T-cell (primary cell): ENCODE measurements around the gene KDM1B. TPM values are rescaled to one million over a fixed set of nuclear protein-coding genes. Genes with fewer than 3 reads are reported as not detected.

Experiments used
- ATAC-seq, 4 experiments: fragments of 200-7000 bp in 3 of 4; fragments of 150-1000 bp in 1 of 4; cut with Tn5 transposase; replicated peaks in 1 of 4; 1 replicate in 3 of 4; 2 replicates in 1 of 4; pipeline ENCODE4 v1.10.0; 2021; ENCODE audit warnings: moderate library complexity in 3 of 4, mild to moderate bottlenecking in 2 of 4, moderate number of reproducible peaks in 1 of 4
- CTCF ChIA-PET, 2 donors: fragments of 300-600 bp; sonication (Branson Sonifier 250); formaldehyde crosslinking; loops; one replicate each; lab custom pipeline; 2022; ENCODE audit warnings: antibody characterized with exemption in 2 of 2; lab: Charles Lee
- POLR2A ChIA-PET, 2 donors: fragments of 300-600 bp; sonication (Branson Sonifier 250); formaldehyde crosslinking; loops; one replicate each; lab custom pipeline; 2022; ENCODE audit warnings: antibody characterized with exemption in 2 of 2; lab: Charles Lee
- DNase-seq, 35 experiments: peaks; one replicate each; pipeline versions ENCODE4 v3.0.0 to v3.0.0-alpha.2; 2013 to 2023
- H3K27ac ChIP-seq: one replicate; pipeline ENCODE4 v1.5.1; 2013; ENCODE audit warnings: low read length
- H3K27me3 ChIP-seq, 2 experiments: replicated peaks in 1 of 2; 1 replicate in 1 of 2; 2 replicates in 1 of 2; pipeline versions ENCODE4 v1.6.1 to v1.7.0; 2013; ENCODE audit warnings: low read length in 1 of 2, mixed read lengths in 1 of 2; ENCODE audit not compliant: control insufficient read depth in 2 of 2, insufficient read depth in 2 of 2; ENCODE audit errors: extremely low read depth in 1 of 2
- H3K36me3 ChIP-seq, 2 donors: 1 replicate in 1 of 2; 2 replicates in 1 of 2; pipeline versions ENCODE4 v1.6.1 to v1.7.0; 2013; ENCODE audit warnings: low read length in 1 of 2; ENCODE audit not compliant: control insufficient read depth in 2 of 2, insufficient read depth in 1 of 2; ENCODE audit errors: extremely low read depth in 1 of 2
- H3K4me1 ChIP-seq, 2 experiments: 1 replicate in 1 of 2; 2 replicates in 1 of 2; pipeline versions ENCODE4 v1.6.1 to v1.7.0; 2013; ENCODE audit warnings: low read length in 2 of 2, mixed read lengths in 1 of 2; ENCODE audit not compliant: insufficient read depth in 2 of 2, control insufficient read depth in 1 of 2; ENCODE audit errors: extremely low read depth in 1 of 2
- H3K4me3 ChIP-seq, 2 donors: 1 replicate in 1 of 2; 2 replicates in 1 of 2; pipeline versions ENCODE4 v1.5.1 to v1.7.0; 2013; ENCODE audit warnings: mild to moderate bottlenecking in 2 of 2, low read length in 1 of 2, moderate library complexity in 1 of 2; ENCODE audit not compliant: control insufficient read depth in 1 of 2; ENCODE audit errors: extremely low read depth in 1 of 2
- H3K9me3 ChIP-seq: 2 replicates; pipeline ENCODE4 v1.7.0; 2013
- H3K27ac Mint-ChIP-seq, 2 donors: one replicate each; pipeline ENCODE4 v1.8.0; 2020 to 2021; ENCODE audit warnings: mild to moderate bottlenecking in 2 of 2, mixed read lengths in 2 of 2
- H3K27me3 Mint-ChIP-seq, 2 donors: one replicate each; pipeline ENCODE4 v1.8.0; 2021 to 2022; ENCODE audit warnings: mixed read lengths in 2 of 2
- H3K36me3 Mint-ChIP-seq: one replicate; pipeline ENCODE4 v1.8.0; 2021; ENCODE audit warnings: mixed read lengths
- H3K4me1 Mint-ChIP-seq, 3 donors: one replicate each; pipeline ENCODE4 v1.8.0; 2020 to 2022; ENCODE audit warnings: mixed read lengths in 3 of 3, mild to moderate bottlenecking in 1 of 3
- H3K4me3 Mint-ChIP-seq, 3 donors: one replicate each; pipeline ENCODE4 v1.8.0; 2020 to 2022; ENCODE audit warnings: mild to moderate bottlenecking in 3 of 3, mixed read lengths in 3 of 3, moderate library complexity in 3 of 3
- H3K9me3 Mint-ChIP-seq, 3 donors: one replicate each; pipeline ENCODE4 v1.8.0; 2020 to 2022; ENCODE audit warnings: mixed read lengths in 3 of 3
- WGBS: methylation state at CpG from one replicate; pipeline ENCODE4 v1.1.5; 2013; ENCODE audit warnings: missing lambda C conversion rate; ENCODE audit not compliant: insufficient coverage; 5-methylcytosine and 5-hydroxymethylcytosine counted together
- total RNA-seq, 35 experiments: library from RNA in 6 of 35; stranded (reverse) in 6 of 35; fragments of 120-200 nt in 1 of 35; gene quantifications; one replicate each; pipeline versions ENCODE4 v1.2.1 to v1.2.4 and lab custom pipeline; 2013 to 2026

KDM1B gene
- total RNA-seq, 5 donors from 2014 or later (not counting 1 experiment from before 2014, with no cell fraction given), result 9.0 to 10.7 (median 10.4) TPM

DNA sequence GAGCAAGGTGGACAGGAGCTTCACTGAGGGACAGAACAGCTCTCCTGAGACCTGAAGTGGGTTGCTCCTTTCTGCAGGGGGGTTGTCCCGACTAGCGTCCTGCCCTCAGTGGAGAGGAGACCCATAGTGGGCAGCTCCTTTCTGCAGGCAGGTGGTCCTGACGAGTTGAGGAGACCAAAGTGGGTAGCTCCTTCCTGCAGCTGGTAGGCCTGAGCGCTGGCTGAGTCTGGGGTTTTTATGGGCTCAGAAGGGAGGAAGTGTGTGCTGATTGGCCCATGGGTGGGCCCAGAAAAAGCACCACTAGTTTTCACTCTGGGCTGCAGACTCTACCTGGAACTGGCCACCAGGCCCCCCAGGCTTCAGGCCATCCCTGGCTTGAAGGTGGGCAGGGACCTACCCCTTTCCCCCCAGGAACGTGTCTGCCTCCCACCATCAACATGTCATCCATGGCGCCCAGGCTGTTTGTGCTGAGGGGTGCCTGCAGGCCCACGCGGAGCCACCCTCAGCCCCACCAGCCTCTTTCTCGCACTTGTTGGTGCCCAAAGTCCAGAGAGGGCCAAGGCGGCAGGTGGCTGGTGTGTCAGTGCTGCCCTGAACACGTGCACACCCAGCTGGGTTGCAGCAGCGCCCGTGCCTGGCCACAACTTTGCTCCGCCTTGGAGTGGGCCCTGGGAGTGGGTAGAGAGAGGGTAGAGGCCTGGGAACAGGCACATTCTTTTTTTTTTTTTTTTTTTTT is 110.7 kb downstream of the KDM1B start:
- Histone ChIP-seq H3K27ac (peak overlapping the region; percentile 95), H3K27me3 (no peaks in the 10 kb centered on the region), H3K4me3 (no peak overlapping the region), H3K4me1 (peaks cover 23 to 33% of the 10 kb centered on the region in 2 experiments), H3K9me3 (no peaks in the 10 kb centered on the region), H3K36me3 (peaks cover 0 to 3% of the 10 kb centered on the region in 2 donors)
- CTCF ChIA-PET, result no interaction called here
- Mint-ChIP-seq H3K27me3 (no peaks in the 10 kb centered on the region), H3K36me3 (peaks cover 3% of the 10 kb centered on the region), H3K9me3 (no peaks in the 10 kb centered on the region), H3K4me1 (peaks cover 35 to 39% (median 38%) of the 10 kb centered on the region in 3 donors), H3K27ac (peak overlapping the region; percentile 95 to 98), H3K4me3 (peak overlapping the region; percentile 91 to 98 (median 95))
- POLR2A ChIA-PET, result interaction anchor here in 1 of 2 donors (0.7 kb wide), 1 partner anchor 24 kb away, joined by 3 read pairs; no protein-coding TSS in a partner anchor
- WGBS, result 95% methylated on average over 10 of the region's 14 CpGs
- no peak for ATAC-seq
- no peak for DNase-seq

GRCh38 chr6:18266523-18266912 is 111.3 kb downstream of the KDM1B start:
- ChIA-PET CTCF (interaction anchor here in 1 of 2 donors (0.6 kb wide), 1 partner anchor 129 kb away, joined by 3 read pairs; no protein-coding TSS in a partner anchor), POLR2A (no interaction called here)
- no peak overlapping the region for H3K4me3 Mint-ChIP-seq
- H3K4me3 ChIP-seq, result no peak overlapping the region
- H3K36me3 ChIP-seq, result peaks cover 0 to 2% of the 10 kb centered on the region in 2 donors
- H3K36me3 Mint-ChIP-seq, result peaks cover 3% of the 10 kb centered on the region
- H3K27me3 ChIP-seq, result no peaks in the 10 kb centered on the region
- ATAC-seq (no peak), DNase-seq (no peak)
- H3K27me3 Mint-ChIP-seq, result no peaks in the 10 kb centered on the region
- peaks cover 23 to 27% of the 10 kb centered on the region in 2 experiments for H3K4me1 ChIP-seq
- no peak overlapping the region for H3K27ac Mint-ChIP-seq
- no peak overlapping the region for H3K27ac ChIP-seq
- H3K9me3 ChIP-seq, result no peaks in the 10 kb centered on the region
- no peaks in the 10 kb centered on the region for H3K9me3 Mint-ChIP-seq
- peaks cover 29 to 33% (median 33%) of the 10 kb centered on the region in 3 donors for H3K4me1 Mint-ChIP-seq
- WGBS, result 99% methylated on average over 9 of the region's 11 CpGs

- Histone ChIP-seq H3K36me3 (no peaks in the 10 kb centered on the region), H3K27ac (no peak overlapping the region), H3K4me3 (no peak overlapping the region), H3K4me1 (peaks cover 13 to 14% of the 10 kb centered on the region in 2 experiments), H3K27me3 (peaks cover 0 to 3% of the 10 kb centered on the region in 2 experiments), H3K9me3 (no peaks in the 10 kb centered on the region)
- ChIA-PET CTCF (no interaction called here), POLR2A (no interaction called here)
- no peak overlapping the region for H3K27ac Mint-ChIP-seq
- no peaks in the 10 kb centered on the region for H3K27me3 Mint-ChIP-seq
- no peaks in the 10 kb centered on the region for H3K9me3 Mint-ChIP-seq
- H3K4me3 Mint-ChIP-seq, result no peak overlapping the region
- 90% methylated on average over 3 of the region's 4 CpGs for WGBS
- DNase-seq (no peak), ATAC-seq (no peak)
- H3K36me3 Mint-ChIP-seq, result no peaks in the 10 kb centered on the region
- peaks cover 14 to 18% (median 17%) of the 10 kb centered on the region in 3 donors for H3K4me1 Mint-ChIP-seq
These were observed 112.8 kb downstream of the KDM1B start for GRCh38 chr6:18268066-18268465.

DNA sequence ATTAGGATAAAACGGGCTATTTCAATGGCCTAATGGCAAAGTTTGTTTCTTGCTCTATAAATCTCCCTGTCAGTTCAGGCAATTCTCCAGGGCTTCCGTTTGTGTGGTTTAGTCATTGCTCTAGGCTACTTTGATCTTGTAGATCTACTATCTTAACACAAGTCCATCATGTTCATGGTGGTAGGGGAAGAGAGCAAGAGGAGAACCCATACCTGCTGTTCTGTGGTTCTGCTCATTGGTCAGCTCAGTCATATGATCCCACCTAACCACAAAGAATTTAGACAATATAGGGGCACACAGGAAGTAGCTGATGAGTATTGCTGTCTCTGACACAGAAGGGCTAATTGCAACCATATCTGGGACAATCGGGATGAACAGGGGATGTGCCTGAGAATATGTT is 114.0 kb downstream of the KDM1B start:
- H3K27ac Mint-ChIP-seq, result no peak overlapping the region
- H3K4me3 Mint-ChIP-seq, result no peak overlapping the region
- no peaks in the 10 kb centered on the region for H3K36me3 Mint-ChIP-seq
- H3K9me3 ChIP-seq, result no peaks in the 10 kb centered on the region
- no peak overlapping the region for H3K4me3 ChIP-seq
- ATAC-seq (peak in 1 of 4 experiments; percentile 10), DNase-seq (peak in 1 of 35 experiments; percentile 38)
- CTCF ChIA-PET, result no interaction called here
- POLR2A ChIA-PET, result no interaction called here
- peaks cover 0 to 3% of the 10 kb centered on the region in 2 experiments for H3K27me3 ChIP-seq
- no peaks in the 10 kb centered on the region for H3K36me3 ChIP-seq
- H3K9me3 Mint-ChIP-seq, result no peaks in the 10 kb centered on the region
- H3K27me3 Mint-ChIP-seq, result peaks cover 0 to 2% of the 10 kb centered on the region in 2 donors
- peaks cover 11 to 12% (median 11%) of the 10 kb centered on the region in 3 donors for H3K4me1 Mint-ChIP-seq
- no CpG with 5 or more reads among the region's 3 CpGs for WGBS
- H3K27ac ChIP-seq, result no peak overlapping the region
- H3K4me1 ChIP-seq, result peaks cover 13 to 14% of the 10 kb centered on the region in 2 experiments

DNA sequence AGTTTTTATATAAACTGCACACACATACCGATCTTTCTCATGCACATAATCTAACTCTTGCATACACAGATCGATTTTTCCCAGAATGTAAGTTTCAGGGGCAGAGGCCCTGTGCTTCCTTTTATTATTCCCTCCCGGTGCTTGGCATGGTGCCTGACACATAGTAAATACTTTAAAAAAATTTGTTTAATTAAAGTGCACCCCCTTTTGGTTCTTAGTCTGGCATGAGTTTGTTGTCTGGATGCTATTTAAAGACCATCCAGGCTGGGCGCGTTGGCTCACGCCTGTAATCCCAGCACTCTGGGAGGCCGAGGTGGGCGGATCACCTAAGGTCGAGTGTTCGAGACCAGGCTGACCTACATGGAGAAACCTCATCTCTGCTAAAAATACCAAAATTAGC is 114.5 kb downstream of the KDM1B start:
- POLR2A ChIA-PET, result no interaction called here
- peaks cover 10 to 12% (median 10%) of the 10 kb centered on the region in 3 donors for H3K4me1 Mint-ChIP-seq
- no peaks in the 10 kb centered on the region for H3K36me3 Mint-ChIP-seq
- DNase-seq, result no peak
- no peaks in the 10 kb centered on the region for H3K9me3 Mint-ChIP-seq
- H3K27ac Mint-ChIP-seq, result no peak overlapping the region
- 81% methylated on average over 7 of the region's 10 CpGs for WGBS
- H3K27me3 Mint-ChIP-seq, result peaks cover 0 to 4% of the 10 kb centered on the region in 2 donors
- H3K36me3 ChIP-seq, result no peaks in the 10 kb centered on the region
- no peaks in the 10 kb centered on the region for H3K9me3 ChIP-seq
- no peak overlapping the region for H3K27ac ChIP-seq
- peaks cover 0 to 3% of the 10 kb centered on the region in 2 experiments for H3K27me3 ChIP-seq
- H3K4me1 ChIP-seq, result peaks cover 13 to 14% of the 10 kb centered on the region in 2 experiments
- ATAC-seq, result no peak
- no peak overlapping the region for H3K4me3 Mint-ChIP-seq
- H3K4me3 ChIP-seq, result no peak overlapping the region
- CTCF ChIA-PET, result interaction anchor here in 1 of 2 donors (0.6 to 0.8 kb wide), 2 partner anchors 11 to 72 kb away, joined by 4 to 5 read pairs; no protein-coding TSS in a partner anchor

- no peak for ATAC-seq
- Histone ChIP-seq H3K36me3 (no peaks in the 10 kb centered on the region), H3K27me3 (peaks cover 0 to 3% of the 10 kb centered on the region in 2 experiments), H3K4me3 (no peak overlapping the region), H3K27ac (no peak overlapping the region), H3K9me3 (no peaks in the 10 kb centered on the region), H3K4me1 (peaks cover 8 to 10% of the 10 kb centered on the region in 2 experiments)
- CTCF ChIA-PET, result interaction anchor here in 1 of 2 donors (0.6 to 0.8 kb wide), 4 partner anchors 10 to 1494 kb away, joined by 3 to 5 read pairs (median 4); no protein-coding TSS in a partner anchor
- Mint-ChIP-seq H3K36me3 (no peaks in the 10 kb centered on the region), H3K4me3 (no peak overlapping the region), H3K9me3 (no peaks in the 10 kb centered on the region), H3K4me1 (peaks cover 5 to 7% (median 5%) of the 10 kb centered on the region in 3 donors), H3K27me3 (peaks cover 5 to 8% of the 10 kb centered on the region in 2 donors), H3K27ac (no peak overlapping the region)
- POLR2A ChIA-PET, result no interaction called here
- no peak for DNase-seq
- WGBS, result 100% methylated on average over 1 of the region's 4 CpGs
These were observed 115.0 kb downstream of the KDM1B start for GRCh38 chr6:18270216-18270615.
